Omental fat pad (tissue), 4 donors: ENCODE data around the gene REEP1. TPM values are rescaled to one million over a fixed set of nuclear protein-coding genes. Genes with fewer than 3 reads are reported as not detected.

Source experiments
- ATAC-seq: fragments of 150-250 bp; one replicate; pipeline ENCODE4 v1.9.1; 2016; ENCODE audit warnings: mild to moderate bottlenecking, moderate library complexity; ENCODE audit not compliant: low FRiP score
- DNase-seq: peaks from one replicate; pipeline ENCODE4 v3.0.0-alpha.2; 2019; ENCODE audit warnings: low spot score
- total RNA-seq, 4 donors: library from RNA; depleted of rRNA; stranded (reverse); fragments of >200 nt; gene quantifications; one replicate each; pipeline ENCODE4 v1.1.0, GENCODE V29; 2016
- TF ChIP-seq, protein P1 (sequence below), 3 donors: fragments of 450-650 bp; IDR thresholded peaks; one replicate each; pipeline ENCODE4 v1.5.1; 2016 to 2017; ENCODE audit warnings: antibody characterized with exemption in 3 of 3, mild to moderate bottlenecking in 3 of 3, moderate library complexity in 2 of 3

Gene REEP1
- total RNA-seq, 4 donors from 2014 or later, result 2.5 to 15.4 (median 4.3) TPM

GRCh38 chr2:86304416-86304815 lies 33.0 kb downstream of the REEP1 start:
- TF ChIP-seq, protein P1, sequence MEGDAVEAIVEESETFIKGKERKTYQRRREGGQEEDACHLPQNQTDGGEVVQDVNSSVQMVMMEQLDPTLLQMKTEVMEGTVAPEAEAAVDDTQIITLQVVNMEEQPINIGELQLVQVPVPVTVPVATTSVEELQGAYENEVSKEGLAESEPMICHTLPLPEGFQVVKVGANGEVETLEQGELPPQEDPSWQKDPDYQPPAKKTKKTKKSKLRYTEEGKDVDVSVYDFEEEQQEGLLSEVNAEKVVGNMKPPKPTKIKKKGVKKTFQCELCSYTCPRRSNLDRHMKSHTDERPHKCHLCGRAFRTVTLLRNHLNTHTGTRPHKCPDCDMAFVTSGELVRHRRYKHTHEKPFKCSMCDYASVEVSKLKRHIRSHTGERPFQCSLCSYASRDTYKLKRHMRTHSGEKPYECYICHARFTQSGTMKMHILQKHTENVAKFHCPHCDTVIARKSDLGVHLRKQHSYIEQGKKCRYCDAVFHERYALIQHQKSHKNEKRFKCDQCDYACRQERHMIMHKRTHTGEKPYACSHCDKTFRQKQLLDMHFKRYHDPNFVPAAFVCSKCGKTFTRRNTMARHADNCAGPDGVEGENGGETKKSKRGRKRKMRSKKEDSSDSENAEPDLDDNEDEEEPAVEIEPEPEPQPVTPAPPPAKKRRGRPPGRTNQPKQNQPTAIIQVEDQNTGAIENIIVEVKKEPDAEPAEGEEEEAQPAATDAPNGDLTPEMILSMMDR (IDR thresholded peaks at IDR 0.05), result no peak
- DNase-seq (no peak), ATAC-seq (no peak)

DNA sequence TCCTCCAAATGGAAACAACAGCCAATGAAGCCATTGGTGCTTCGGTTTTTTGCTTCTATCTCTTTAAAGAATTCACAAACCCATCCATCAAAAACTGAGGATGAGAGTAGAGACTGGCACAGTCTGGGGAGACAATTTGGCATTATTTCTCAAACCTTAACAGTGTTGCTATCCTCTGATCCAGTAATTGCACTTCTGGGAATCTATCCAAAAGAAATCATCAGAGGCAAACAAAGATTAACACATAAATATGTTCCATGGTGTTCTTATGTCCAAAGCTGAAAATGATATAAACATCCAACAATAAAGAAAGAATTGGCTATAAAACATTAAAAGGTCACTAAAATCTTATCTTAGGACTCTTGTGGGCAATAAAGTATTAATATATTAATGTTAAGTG lies 35.1 kb downstream of the REEP1 start:
- ATAC-seq, result peak; percentile 59
- DNase-seq, result no peak
- TF ChIP-seq, protein P1 (IDR thresholded peaks at IDR 0.05), result no peak

DNA sequence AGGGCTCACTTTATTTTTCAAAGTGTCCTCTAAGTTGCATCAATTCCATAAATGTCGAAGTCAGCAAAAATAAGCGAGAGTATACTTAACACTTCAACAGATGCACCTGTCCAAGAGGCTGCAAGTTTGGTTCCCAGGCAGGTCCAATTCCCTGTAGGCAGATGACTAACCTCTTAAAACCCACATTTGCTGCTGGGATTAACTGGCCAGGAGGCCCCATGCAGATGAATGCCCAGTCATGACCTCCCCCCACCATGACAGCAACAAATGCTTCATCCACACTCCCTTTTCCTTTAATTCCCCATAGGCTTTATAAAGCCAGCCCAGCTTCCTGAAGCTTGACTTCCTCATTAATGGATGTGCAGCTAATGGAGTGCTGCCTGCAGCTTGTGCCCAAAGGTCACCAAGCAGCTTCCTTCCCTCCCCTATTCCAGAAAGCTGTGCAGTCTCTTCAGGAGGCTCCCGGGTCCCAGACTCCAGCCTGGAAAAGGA lies 35.7 kb downstream of the REEP1 start:
- ATAC-seq (peak; percentile 31), DNase-seq (no peak)
- TF ChIP-seq, protein P1 (IDR thresholded peaks at IDR 0.05), result no peak

GRCh38 chr2:86301009-86301408 lies 36.4 kb downstream of the REEP1 start:
- TF ChIP-seq, protein P1 (IDR thresholded peaks at IDR 0.05), result no peak
- ATAC-seq (no peak), DNase-seq (no peak)

GRCh38 chr2:86300496-86300895 lies 36.9 kb downstream of the REEP1 start:
- TF ChIP-seq, protein P1 (IDR thresholded peaks at IDR 0.05), result no peak
- ATAC-seq, result peak; percentile 37
- DNase-seq, result no peak

DNA sequence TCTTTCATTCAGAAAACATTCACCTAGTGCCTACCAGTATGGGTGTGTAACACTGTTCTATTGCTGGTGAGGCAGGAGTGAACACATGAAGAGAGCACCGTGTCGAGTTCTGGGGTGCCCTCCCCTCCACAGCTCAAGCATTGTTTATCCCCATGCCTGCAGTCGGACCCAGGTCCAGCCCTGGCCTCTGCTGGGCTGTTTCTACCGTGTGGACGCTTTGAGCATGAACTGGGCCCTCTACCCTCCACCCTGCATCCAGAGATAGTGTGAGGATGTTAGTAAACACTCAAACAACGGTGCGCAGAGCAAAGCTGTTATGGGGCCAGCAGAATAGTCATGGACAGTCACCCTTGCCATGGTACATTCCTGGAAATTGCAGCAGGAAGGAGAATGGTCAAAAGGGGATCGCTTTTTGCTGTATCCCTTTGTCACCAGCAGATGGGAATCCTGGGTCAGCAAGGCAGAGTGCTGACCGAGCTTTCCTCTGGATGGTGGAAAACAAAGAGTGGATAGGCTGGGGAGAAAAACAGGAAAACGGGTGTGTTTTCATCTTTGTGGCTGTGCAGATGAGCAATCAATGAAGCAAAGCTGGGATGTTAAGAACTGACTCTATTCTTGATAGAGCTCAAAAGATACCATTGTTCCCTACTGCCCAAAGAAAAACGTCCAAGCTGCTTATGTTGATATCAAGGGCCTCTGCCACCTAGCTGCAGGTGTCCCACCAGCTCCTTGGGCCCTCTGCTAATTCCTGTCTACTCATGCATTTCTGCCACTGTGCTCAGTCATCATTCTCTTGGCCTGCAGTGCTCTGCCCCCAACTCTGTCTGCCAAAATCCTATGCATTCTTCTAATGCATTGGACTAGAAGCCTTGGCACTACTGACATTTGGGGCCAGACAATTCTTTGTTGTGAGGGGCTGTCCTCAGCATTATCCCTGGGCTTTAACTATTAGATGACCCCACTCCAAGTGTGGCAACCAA lies 38.7 kb downstream of the REEP1 start:
- ATAC-seq (no peak), DNase-seq (no peak)
- TF ChIP-seq, protein P1 (IDR thresholded peaks at IDR 0.05), result no peak
